ENCODE results near the gene ART4.

The ART4 gene

DNA sequence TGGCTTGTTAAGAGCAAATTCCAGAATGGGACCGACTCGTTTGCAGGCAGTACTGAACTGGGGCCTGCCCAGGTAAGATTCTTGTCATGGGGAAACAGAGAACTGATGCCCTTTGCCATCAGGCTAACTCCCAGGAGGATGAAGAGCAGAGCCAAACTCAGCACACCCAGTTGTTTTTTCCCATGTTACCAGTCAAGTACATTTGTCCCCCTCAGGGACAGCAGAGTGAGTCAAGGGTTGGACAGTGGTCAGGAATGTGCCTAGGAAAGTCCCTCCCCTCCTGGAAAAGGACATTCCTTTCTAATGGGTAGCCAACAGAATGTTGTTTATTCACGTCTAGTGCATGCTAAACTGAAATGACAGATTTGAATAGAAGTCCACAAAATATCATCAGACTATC is 1.6 kb downstream of the ART4 start:
- Histone ChIP-seq H3K4me2 (ENCODE audit: low read length) (no peak overlapping the region), H3K27ac (ENCODE audit: low read length) (no peak overlapping the region), H3K9me3 (ENCODE audit: insufficient read depth, low read length) (no peaks in the 10 kb centered on the region), H3K27me3 (ENCODE audit: low read depth, low read length) (no peaks in the 10 kb centered on the region), H4K20me1 (ENCODE audit: insufficient read depth, low read length) (no peaks in the 10 kb centered on the region), H3K79me2 (ENCODE audit: low read length) (no peaks in the 10 kb centered on the region), H2AFZ (ENCODE audit: low read depth, low read length) (no peak overlapping the region), H3K4me3 (ENCODE audit: low read length) (no peak overlapping the region), H3K9ac (ENCODE audit: low read length) (no peak overlapping the region), H3K4me1 (ENCODE audit: low read length) (no peaks in the 10 kb centered on the region; the same call in 1 of the 2 replicates), H3K36me3 (replicated peaks; ENCODE audit: low read depth, low read length) (no peaks in the 10 kb centered on the region)
- no peak for TF ChIP-seq EZH2phosphoT487 (IDR thresholded peaks at IDR 0.05; ENCODE audit: low read depth)
- TF ChIP-seq, protein P1, sequence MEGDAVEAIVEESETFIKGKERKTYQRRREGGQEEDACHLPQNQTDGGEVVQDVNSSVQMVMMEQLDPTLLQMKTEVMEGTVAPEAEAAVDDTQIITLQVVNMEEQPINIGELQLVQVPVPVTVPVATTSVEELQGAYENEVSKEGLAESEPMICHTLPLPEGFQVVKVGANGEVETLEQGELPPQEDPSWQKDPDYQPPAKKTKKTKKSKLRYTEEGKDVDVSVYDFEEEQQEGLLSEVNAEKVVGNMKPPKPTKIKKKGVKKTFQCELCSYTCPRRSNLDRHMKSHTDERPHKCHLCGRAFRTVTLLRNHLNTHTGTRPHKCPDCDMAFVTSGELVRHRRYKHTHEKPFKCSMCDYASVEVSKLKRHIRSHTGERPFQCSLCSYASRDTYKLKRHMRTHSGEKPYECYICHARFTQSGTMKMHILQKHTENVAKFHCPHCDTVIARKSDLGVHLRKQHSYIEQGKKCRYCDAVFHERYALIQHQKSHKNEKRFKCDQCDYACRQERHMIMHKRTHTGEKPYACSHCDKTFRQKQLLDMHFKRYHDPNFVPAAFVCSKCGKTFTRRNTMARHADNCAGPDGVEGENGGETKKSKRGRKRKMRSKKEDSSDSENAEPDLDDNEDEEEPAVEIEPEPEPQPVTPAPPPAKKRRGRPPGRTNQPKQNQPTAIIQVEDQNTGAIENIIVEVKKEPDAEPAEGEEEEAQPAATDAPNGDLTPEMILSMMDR (IDR thresholded peaks at IDR 0.05; ENCODE audit: low read depth, low read length): no peak

DNA sequence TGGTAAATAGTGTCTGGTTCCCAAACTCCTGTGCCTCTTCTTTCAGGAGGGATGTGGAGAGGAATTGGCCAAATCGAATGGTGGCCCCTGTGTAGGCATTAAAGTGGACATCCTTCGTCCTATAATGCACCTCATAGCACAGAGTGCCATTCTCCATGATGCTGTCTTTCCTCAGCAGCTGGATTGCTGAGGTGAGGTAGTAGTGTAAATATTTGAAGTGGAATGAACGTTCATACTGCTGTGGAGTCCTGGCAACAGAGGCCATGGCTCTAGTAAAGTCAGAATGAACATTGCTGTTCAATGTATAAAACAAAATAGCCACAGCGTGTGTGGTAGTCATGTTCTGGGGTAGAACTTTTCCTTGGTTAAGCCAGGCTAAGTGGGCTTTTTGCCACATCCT is 2.7 kb downstream of the ART4 start:
- Histone ChIP-seq H3K9ac (ENCODE audit: low read length) (no peak overlapping the region), H4K20me1 (ENCODE audit: insufficient read depth, low read length) (no peaks in the 10 kb centered on the region), H3K27ac (ENCODE audit: low read length) (no peak overlapping the region), H3K4me3 (ENCODE audit: low read length) (no peak overlapping the region), H2AFZ (ENCODE audit: low read depth, low read length) (no peak overlapping the region), H3K36me3 (replicated peaks; ENCODE audit: low read depth, low read length) (no peaks in the 10 kb centered on the region), H3K79me2 (ENCODE audit: low read length) (no peaks in the 10 kb centered on the region), H3K4me2 (ENCODE audit: low read length) (no peak overlapping the region), H3K9me3 (ENCODE audit: insufficient read depth, low read length) (no peaks in the 10 kb centered on the region), H3K4me1 (ENCODE audit: low read length) (no peaks in the 10 kb centered on the region; the same call in 1 of the 2 replicates), H3K27me3 (ENCODE audit: low read depth, low read length) (no peaks in the 10 kb centered on the region)
- TF ChIP-seq, protein P1 (IDR thresholded peaks at IDR 0.05; ENCODE audit: low read depth, low read length): no peak
- no peak for TF ChIP-seq EZH2phosphoT487 (IDR thresholded peaks at IDR 0.05; ENCODE audit: low read depth)

DNA sequence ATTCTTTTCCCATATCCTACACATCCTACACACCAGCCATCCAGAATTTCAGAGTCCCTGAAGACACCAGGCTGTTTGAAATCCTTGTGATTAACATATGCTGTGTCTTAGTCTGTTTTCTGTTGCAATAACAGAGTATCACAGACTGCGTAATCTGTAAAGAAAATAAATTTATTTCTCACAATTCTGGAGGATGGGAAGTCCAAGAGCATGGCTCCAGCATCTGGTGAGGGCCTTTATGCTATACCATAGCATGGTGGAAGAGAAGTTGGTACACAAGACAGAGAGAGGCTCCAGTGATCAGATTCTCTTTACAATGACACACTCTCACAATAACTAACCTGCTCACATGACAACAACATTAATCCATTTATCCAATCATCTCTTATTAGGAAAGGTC is 4.1 kb downstream of the ART4 start:
- no peak overlapping the region for H3K4me2 ChIP-seq (ENCODE audit: low read length)
- H3K9me3 ChIP-seq (ENCODE audit: insufficient read depth, low read length): no peaks in the 10 kb centered on the region
- no peak overlapping the region for H2AFZ ChIP-seq (ENCODE audit: low read depth, low read length)
- H4K20me1 ChIP-seq (ENCODE audit: insufficient read depth, low read length): no peaks in the 10 kb centered on the region
- H3K79me2 ChIP-seq (ENCODE audit: low read length): no peaks in the 10 kb centered on the region
- H3K36me3 ChIP-seq (replicated peaks; ENCODE audit: low read depth, low read length): no peaks in the 10 kb centered on the region
- H3K4me1 ChIP-seq (ENCODE audit: low read length): peaks cover 5% of the 10 kb centered on the region
- no peaks in the 10 kb centered on the region for H3K27me3 ChIP-seq (ENCODE audit: low read depth, low read length)
- H3K4me3 ChIP-seq (ENCODE audit: low read length): no peak overlapping the region
- H3K27ac ChIP-seq (ENCODE audit: low read length): no peak overlapping the region
- no peak for TF ChIP-seq EZH2phosphoT487 (IDR thresholded peaks at IDR 0.05; ENCODE audit: low read depth)
- TF ChIP-seq, protein P1 (IDR thresholded peaks at IDR 0.05; ENCODE audit: low read depth, low read length): no peak
- H3K9ac ChIP-seq (ENCODE audit: low read length): no peak overlapping the region

DNA sequence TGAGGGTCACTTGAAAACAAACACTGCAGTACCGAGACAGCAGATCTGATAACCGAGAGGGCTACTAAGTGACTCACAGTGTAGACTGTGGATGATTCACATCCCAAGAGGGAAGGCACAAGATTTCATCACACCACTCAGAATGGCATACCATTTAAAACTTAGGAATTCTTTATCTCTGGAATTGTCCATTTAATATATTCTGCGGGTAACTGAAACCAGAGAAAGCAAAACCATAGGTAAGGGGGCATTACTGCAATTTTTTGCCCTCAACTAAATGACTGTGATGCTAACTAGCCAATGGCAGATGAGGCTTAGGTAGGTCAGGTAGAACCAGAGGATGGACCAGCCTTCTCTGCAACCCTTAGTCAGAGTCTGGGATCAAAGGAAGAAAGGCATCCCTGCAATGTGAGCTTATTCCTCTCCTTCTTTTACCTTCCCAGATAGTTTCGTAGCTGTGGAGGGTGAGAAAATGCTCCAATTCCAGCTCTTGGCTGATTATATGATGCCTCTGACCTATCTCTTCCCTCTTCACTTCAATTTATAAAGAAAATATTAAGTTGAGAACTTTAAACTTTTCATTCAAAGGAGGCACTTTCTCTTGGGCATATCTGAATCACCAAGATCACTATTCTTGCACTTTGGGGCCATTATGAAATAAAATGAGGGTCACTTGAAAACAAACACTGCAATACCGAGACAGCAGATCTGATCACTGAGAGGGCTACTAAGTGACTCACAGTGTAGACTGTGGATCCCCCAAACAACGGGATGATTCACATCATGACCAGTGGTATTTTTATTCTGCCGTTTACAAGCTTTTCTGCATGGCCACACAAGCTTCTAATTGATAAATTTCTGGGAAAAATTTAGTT is 6.8 kb downstream of the ART4 start:
- TF ChIP-seq, protein P1 (IDR thresholded peaks at IDR 0.05; ENCODE audit: low read depth, low read length): no peak
- no peak for TF ChIP-seq EZH2phosphoT487 (IDR thresholded peaks at IDR 0.05; ENCODE audit: low read depth)
- H2AFZ ChIP-seq (ENCODE audit: low read depth, low read length): no peak overlapping the region
- no peak overlapping the region for H3K4me3 ChIP-seq (ENCODE audit: low read length)
- no peaks in the 10 kb centered on the region for H3K9me3 ChIP-seq (ENCODE audit: insufficient read depth, low read length)
- no peak overlapping the region for H3K9ac ChIP-seq (ENCODE audit: low read length)
- no peak overlapping the region for H3K4me2 ChIP-seq (ENCODE audit: low read length)
- H4K20me1 ChIP-seq (ENCODE audit: insufficient read depth, low read length): no peaks in the 10 kb centered on the region
- no peak overlapping the region for H3K27ac ChIP-seq (ENCODE audit: low read length)
- no peaks in the 10 kb centered on the region for H3K79me2 ChIP-seq (ENCODE audit: low read length)
- peaks cover 5% of the 10 kb centered on the region for H3K4me1 ChIP-seq (ENCODE audit: low read length)
- 0 out of 2 replicates have a peak, but pooled peaks cover 4% of the 10 kb centered on the region for H3K27me3 ChIP-seq (ENCODE audit: low read depth, low read length)
- no peaks in the 10 kb centered on the region for H3K36me3 ChIP-seq (replicated peaks; ENCODE audit: low read depth, low read length)

All from OCI-LY3 (cell line).